Measurements from ENCODE around the gene NRARP.

NRARP gene

DNA sequence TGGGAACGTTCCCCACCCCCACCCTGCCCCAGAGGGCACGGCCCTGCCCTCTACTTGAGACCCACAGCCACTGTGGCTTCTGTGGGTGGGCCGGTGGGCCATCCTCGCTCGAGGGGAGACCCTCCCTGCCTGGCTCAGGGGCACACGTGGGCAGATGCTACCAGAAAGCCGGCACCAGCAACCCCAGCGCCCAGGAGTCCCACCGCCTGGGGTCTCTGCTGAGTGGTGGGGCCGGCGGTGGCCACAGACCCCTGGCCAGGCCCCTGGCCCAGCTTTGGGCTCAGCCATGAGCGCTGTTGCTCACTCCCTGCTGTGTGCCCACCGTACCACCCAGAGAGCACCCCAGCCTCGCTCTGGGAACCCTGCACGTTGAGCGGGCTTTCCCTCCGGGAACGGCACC is 16.5 kb upstream of the NRARP start:
- peaks cover 38% of the 10 kb centered on the region for H3K4me1 ChIP-seq (ENCODE audit: insufficient read depth, low read length)

GRCh38 chr9:137317718-137318511 is 15.8 kb upstream of the NRARP start:
- Histone ChIP-seq H3K4me3 (ENCODE audit: low read length) (no peak overlapping the region), H3K36me3 (ENCODE audit: insufficient read depth, low read length) (no peaks in the 10 kb centered on the region), H2AFZ (ENCODE audit: low read depth, low read length) (no peak overlapping the region), H3K4me1 (ENCODE audit: insufficient read depth, low read length) (peaks cover 43% of the 10 kb centered on the region), H3K9me3 (ENCODE audit: low read length) (no peaks in the 10 kb centered on the region), H3K27me3 (ENCODE audit: insufficient read depth, low read length) (no peaks in the 10 kb centered on the region)

More for the DNA sequence above, 16.5 kb upstream of the NRARP start:
- Histone ChIP-seq H3K4me3 (ENCODE audit: low read length) (no peak overlapping the region), H2AFZ (ENCODE audit: low read depth, low read length) (no peak overlapping the region), H3K27me3 (ENCODE audit: insufficient read depth, low read length) (no peaks in the 10 kb centered on the region), H3K36me3 (ENCODE audit: insufficient read depth, low read length) (no peaks in the 10 kb centered on the region), H3K9me3 (ENCODE audit: low read length) (no peaks in the 10 kb centered on the region)

- Histone ChIP-seq H3K27me3 (ENCODE audit: insufficient read depth, low read length) (no peaks in the 10 kb centered on the region), H3K4me1 (ENCODE audit: insufficient read depth, low read length) (peaks cover 43% of the 10 kb centered on the region), H3K4me3 (ENCODE audit: low read length) (no peak overlapping the region), H2AFZ (ENCODE audit: low read depth, low read length) (no peak overlapping the region), H3K36me3 (ENCODE audit: insufficient read depth, low read length) (no peaks in the 10 kb centered on the region), H3K9me3 (ENCODE audit: low read length) (no peaks in the 10 kb centered on the region)
These were observed 15.1 kb upstream of the NRARP start for GRCh38 chr9:137317021-137317717.

GRCh38 chr9:137316012-137316981 is 14.2 kb upstream of the NRARP start:
- H3K4me3 ChIP-seq (ENCODE audit: low read length) = no peak overlapping the region
- H3K27me3 ChIP-seq (ENCODE audit: insufficient read depth, low read length) = no peaks in the 10 kb centered on the region
- H2AFZ ChIP-seq (ENCODE audit: low read depth, low read length) = no peak overlapping the region
- H3K4me1 ChIP-seq (ENCODE audit: insufficient read depth, low read length) = peaks cover 43% of the 10 kb centered on the region
- H3K9me3 ChIP-seq (ENCODE audit: low read length) = no peaks in the 10 kb centered on the region
- H3K36me3 ChIP-seq (ENCODE audit: insufficient read depth, low read length) = no peaks in the 10 kb centered on the region

DNA sequence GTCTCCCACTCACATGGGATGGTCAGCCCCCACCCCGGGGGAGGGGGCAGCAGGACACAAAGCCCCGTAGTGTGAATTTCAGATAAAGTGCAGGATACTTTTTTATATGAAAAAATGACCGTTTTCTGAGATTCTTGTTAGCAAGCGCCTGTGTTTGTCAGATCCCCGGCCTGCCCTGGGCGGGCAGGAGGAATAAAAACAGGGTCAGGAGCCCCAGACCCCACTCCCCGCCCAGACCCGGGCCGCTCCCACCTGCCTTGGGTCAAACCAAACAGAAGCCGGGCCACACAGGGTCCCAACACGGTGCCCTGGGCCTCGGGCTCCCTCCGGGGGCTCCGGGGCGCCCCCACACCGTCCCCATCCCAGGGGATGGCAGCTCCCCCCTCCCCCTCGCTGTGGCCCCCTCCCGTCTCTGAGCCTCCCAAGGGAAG is 13.5 kb upstream of the NRARP start:
- H3K9me3 ChIP-seq (ENCODE audit: low read length) = no peaks in the 10 kb centered on the region
- H3K36me3 ChIP-seq (ENCODE audit: insufficient read depth, low read length) = no peaks in the 10 kb centered on the region
- H3K4me1 ChIP-seq (ENCODE audit: insufficient read depth, low read length) = peaks cover 42% of the 10 kb centered on the region
- H2AFZ ChIP-seq (ENCODE audit: low read depth, low read length) = no peak overlapping the region
- no peaks in the 10 kb centered on the region for H3K27me3 ChIP-seq (ENCODE audit: insufficient read depth, low read length)
- H3K4me3 ChIP-seq (ENCODE audit: low read length) = no peak overlapping the region

DNA sequence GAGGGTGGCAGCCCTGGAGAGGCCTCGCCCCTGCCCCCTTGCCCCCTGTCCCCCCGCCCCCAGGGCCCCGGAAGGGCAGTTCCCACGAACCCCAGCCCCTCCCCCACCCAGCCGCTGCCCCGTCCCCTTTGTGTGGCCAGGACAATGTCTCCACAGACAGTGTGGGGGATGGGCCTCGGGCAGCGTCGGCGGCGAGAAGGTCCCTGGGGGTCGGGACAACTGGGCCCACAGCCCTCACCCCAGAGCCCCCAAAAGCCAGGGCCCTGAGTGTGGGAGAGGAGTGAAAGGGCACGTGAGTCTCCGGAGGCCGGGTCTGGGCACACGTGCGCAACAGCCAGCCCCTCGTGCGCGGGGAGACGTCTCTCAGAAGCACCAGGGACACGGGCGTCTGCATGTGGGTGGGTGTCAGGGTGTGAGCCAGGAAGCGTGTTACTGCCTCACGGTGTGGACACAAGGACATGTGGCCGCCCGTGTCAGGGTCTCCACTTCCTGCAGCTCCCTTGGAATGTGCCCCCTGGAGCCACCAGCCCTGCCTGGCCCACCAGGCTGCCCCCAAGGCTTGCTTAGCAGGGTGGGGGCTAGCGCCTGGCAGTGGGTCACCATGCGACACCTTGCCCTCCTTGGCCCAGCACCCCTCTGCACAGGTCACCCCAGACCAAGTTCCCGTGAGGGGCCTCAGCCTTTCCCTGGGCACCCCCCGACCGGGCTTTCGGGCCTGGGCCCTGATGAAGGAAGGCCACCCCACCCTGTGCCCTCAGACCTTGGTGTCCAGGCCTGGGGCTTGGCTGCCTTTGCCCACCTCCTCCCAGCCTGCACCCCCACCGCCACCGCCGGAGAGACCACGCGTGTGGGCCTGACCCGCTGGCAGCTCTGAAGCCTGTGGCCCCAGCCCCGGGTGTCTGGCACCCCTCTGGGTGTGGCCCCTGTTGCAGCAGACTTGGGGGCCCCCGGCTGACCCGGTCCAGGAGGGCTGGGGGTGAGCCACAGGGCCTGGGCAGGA is 12.8 kb upstream of the NRARP start:
- Histone ChIP-seq H3K27me3 (ENCODE audit: insufficient read depth, low read length) (no peaks in the 10 kb centered on the region), H3K4me1 (ENCODE audit: insufficient read depth, low read length) (peaks cover 38% of the 10 kb centered on the region), H2AFZ (ENCODE audit: low read depth, low read length) (no peak overlapping the region), H3K9me3 (ENCODE audit: low read length) (no peaks in the 10 kb centered on the region), H3K36me3 (ENCODE audit: insufficient read depth, low read length) (no peaks in the 10 kb centered on the region), H3K4me3 (ENCODE audit: low read length) (no peak overlapping the region)

DNA sequence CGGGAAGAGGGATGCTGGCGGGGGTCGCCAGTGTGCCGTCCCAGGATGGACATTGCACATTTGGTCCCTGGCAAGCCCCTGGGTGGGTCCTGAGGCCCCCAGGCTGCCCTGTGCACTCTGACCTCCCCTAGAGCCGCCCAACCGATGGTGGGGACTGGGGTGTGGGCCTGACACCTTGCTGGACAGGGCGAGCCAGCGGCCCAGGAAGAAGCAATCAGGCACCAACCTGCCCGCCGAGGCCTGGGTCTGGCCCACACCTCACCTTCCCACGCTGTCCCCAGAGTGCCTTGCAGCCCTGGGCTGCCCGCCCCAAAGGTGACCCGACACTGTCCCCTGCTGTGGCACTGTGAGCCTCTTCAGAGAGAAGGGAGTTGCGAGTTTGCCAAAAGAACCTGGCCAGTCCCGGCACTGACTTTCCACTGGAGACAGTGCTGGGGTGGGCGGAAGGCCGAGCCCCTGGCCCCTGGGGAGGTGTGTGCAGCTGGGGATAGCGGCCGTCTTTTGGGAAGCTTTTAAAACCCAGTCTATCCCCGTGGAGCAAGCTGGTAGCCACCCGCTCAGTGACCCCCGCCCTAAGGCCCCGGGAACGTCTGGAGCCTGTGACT is 12.0 kb upstream of the NRARP start:
- Histone ChIP-seq H3K4me1 (ENCODE audit: insufficient read depth, low read length) (peaks cover 38% of the 10 kb centered on the region), H2AFZ (ENCODE audit: low read depth, low read length) (no peak overlapping the region), H3K36me3 (ENCODE audit: insufficient read depth, low read length) (no peaks in the 10 kb centered on the region), H3K4me3 (ENCODE audit: low read length) (no peak overlapping the region), H3K27me3 (ENCODE audit: insufficient read depth, low read length) (no peaks in the 10 kb centered on the region), H3K9me3 (ENCODE audit: low read length) (no peaks in the 10 kb centered on the region)

DNA sequence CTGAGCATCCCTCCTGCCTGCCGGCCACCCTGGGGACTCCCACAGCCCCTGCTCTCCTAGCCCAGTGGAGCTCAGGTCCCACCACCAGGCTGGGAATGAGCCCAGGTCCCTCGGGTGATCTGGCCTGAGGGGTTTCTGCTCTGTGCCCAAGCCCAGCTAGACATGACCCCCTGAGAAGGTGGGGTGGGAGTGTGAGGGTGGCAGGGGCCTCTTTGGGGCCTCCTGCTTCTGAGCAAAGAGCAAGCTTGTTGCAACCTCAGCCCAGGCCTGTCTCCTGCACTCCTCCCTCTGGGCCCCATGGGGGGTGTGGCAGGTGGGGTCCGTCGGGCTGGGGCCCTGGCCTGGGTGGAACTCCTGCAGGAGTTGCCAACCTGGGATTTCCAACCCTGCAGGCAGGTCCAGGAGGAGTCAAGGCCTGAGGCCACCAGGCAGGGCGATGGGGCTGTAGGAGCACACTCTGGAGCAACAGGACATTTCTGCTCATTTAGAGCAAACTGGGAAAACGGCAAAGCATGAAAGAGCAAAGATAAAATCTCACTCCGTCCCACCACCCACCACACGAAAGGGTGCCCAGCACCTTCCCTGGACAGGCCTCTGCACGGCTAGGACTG is 11.4 kb upstream of the NRARP start:
- no peak overlapping the region for H2AFZ ChIP-seq (ENCODE audit: low read depth, low read length)
- no peak overlapping the region for H3K4me3 ChIP-seq (ENCODE audit: low read length)
- no peaks in the 10 kb centered on the region for H3K36me3 ChIP-seq (ENCODE audit: insufficient read depth, low read length)
- no peaks in the 10 kb centered on the region for H3K27me3 ChIP-seq (ENCODE audit: insufficient read depth, low read length)
- peaks cover 38% of the 10 kb centered on the region for H3K4me1 ChIP-seq (ENCODE audit: insufficient read depth, low read length)
- H3K9me3 ChIP-seq (ENCODE audit: low read length) = no peaks in the 10 kb centered on the region

- Histone ChIP-seq H3K4me1 (ENCODE audit: insufficient read depth, low read length) (peaks cover 43% of the 10 kb centered on the region), H3K27me3 (ENCODE audit: insufficient read depth, low read length) (no peaks in the 10 kb centered on the region), H3K9me3 (ENCODE audit: low read length) (no peaks in the 10 kb centered on the region), H3K36me3 (ENCODE audit: insufficient read depth, low read length) (no peaks in the 10 kb centered on the region), H3K4me3 (ENCODE audit: low read length) (no peak overlapping the region), H2AFZ (ENCODE audit: low read depth, low read length) (no peak overlapping the region)
These were observed 10.8 kb upstream of the NRARP start for GRCh38 chr9:137312852-137313325.

DNA sequence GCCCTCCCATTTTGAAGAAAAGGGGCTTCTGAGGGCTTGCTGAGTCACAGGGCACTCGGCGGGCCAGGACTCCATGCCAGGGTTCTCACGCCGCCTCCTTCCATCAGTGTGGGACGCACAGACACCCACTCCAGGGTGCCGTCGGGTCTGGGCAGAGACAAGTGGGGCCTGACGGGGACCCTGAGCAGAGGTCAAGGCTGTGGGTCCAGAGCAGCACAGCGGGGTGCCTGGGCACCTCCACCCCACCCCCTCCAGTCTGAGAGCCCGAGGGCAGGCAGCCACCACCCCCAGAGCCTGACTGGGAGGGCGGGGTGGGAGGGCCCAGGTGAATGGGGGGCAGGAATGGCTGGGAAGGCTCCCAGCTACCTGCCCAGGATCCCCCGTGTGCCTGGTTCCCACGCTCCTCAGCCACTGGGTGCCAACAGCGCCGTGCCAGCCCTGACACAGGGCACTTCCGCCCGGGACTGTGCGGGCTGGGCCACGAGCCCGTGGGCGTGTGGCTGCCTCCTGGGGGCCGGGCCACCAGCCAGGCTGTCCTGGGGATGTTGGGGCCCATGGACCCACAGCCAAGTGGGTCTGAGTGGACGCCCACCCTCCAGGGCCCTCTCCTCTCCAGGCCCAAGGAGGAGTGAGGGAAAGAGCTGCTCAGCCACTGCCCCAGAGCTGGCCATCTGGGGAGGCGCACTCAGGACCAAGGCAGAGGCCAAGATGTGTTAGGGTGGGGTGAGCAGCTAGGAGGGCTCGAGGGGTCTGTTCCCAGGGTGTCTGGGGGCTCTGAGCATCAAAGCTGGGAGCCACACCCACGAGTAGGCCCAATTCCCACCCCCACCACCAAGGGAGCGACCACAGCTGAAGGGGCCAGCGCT is 10.1 kb upstream of the NRARP start:
- Histone ChIP-seq H3K4me3 (ENCODE audit: low read length) (no peak overlapping the region), H2AFZ (ENCODE audit: low read depth, low read length) (no peak overlapping the region), H3K9me3 (ENCODE audit: low read length) (no peaks in the 10 kb centered on the region), H3K36me3 (ENCODE audit: insufficient read depth, low read length) (no peaks in the 10 kb centered on the region), H3K27me3 (ENCODE audit: insufficient read depth, low read length) (no peaks in the 10 kb centered on the region), H3K4me1 (ENCODE audit: insufficient read depth, low read length) (peaks cover 44% of the 10 kb centered on the region)

All from neuron (in vitro differentiated cells).